NCI-H1930 (cell line): ENCODE data around the gene GPR142.

Experiments used
- DNase-seq, 2 experiments: peaks; one replicate each; lab custom pipeline; 2025; lab: John Stamatoyannopoulos, UW

Gene GPR142

GRCh38 chr17:74369665-74370490 lies 2.6 kb downstream of the GPR142 start:
- DNase-seq = no peak

- DNase-seq = no peak
These were observed 4.4 kb downstream of the GPR142 start for GRCh38 chr17:74371653-74372147.

GRCh38 chr17:74372426-74372825 lies 5.1 kb downstream of the GPR142 start:
- no peak for DNase-seq

- DNase-seq = no peak
These were observed 6.7 kb downstream of the GPR142 start for GRCh38 chr17:74373838-74374606.

DNA sequence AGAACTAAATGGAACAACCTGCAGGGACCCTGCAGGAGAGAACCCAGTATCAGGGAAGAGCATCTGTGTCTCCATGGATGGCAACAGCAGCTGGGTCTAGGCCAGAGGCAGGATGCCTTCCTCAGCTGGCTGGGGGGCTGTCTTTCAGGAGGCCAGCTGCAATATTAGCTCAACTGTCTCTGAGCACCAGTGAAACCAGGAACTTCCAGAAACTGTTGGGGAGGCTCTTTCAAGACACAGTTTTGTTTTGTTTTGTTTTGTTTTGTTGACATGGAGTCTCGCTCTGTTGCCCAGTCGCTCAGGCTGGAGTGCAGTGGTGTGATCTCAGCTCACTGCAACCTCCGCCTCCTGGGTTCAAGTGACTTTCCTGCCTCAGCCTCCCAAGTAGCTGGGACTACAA lies 7.6 kb downstream of the GPR142 start:
- DNase-seq = no peak

DNA sequence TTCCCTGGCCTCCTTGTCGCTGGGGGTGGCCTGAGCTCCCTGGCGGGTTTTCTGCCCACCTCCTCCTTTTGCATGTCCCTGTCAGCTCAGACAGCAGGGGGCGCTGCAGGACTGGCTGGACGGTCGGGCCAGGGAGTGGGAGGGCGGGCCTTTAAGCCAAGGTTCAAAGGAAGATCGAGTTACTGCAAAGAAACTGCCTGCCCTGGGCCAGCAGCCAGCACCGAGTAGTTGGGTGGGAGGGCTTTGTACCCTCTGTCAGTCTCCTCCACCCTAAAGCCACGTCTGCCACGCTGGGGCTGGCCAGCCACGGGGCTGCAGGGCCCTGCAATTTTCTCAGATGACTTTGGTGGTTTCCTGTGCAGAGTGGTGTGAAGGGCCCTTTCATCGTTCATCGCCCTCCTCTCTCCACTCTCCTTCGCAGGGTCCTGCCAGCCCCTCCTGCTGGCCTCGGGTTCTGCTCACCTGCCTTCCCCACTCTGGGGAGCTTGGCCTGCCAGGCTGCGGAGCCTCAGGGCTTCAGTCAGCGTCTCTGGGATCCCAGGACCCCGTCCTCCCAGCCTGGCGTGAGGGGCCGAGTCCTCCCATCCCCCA lies 12.3 kb downstream of the GPR142 start:
- peak; percentile 60 to 80 for DNase-seq

GRCh38 chr17:74380086-74380958 lies 13.0 kb downstream of the GPR142 start:
- no peak for DNase-seq

DNA sequence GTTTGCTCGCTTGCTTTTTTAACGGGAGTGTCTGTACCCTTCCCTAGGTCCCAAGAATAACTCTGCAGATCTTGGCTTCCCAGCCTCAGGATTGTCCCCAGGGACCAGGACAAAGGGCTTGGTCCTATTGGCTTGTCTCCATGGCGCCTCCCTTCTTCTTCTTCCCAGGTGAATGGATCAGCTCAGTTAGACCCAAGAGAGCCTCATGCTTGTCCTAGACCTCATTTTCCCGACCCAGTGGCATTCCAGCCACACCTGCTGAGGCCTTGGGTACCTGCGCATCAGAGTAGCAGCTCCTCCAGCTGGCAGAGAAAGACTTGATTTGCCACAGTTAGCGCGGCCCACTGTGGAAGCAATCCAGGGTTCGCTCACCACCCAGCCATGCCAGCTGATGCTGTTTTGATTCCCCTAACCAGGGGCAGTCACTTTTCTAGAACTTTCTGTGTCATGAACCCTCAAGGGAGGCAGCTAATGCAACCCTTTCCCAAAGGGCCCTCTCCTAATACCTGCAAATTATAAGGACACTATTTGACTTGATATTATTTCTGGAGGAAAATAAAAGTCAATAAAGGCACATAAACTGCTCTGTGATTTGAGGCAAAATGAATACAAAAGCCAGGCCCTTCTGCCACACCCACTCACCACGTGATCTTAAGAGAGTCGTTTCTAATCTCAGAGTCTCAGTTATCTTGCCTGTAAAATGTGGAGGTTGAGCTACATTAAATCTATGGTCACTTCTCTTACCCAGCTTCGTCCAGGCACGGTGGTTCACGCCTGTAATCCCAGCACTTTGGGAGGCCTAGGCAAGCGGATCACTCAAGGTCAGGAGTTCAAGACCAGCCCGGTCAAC lies 13.9 kb downstream of the GPR142 start:
- no peak for DNase-seq

DNA sequence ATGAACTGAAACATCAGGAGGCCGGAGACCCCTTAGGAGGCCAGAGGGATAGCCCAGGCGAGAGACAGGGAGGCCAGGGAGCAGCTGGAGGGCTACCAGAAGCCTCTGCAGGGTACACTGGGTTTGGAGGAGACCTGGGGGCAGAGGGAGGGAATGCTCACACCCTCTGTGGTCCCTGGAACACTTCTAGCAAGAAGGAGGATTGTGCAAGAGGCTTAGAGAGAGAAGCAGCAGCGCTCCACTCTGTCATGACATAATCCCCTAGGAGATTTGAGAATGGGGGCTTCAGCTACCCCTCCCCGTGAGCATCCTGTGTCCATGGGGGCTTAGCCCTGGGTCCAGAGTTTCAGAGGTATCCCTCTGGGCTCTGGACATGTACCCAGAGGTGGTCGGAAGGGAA lies 15.8 kb downstream of the GPR142 start:
- DNase-seq = no peak

DNA sequence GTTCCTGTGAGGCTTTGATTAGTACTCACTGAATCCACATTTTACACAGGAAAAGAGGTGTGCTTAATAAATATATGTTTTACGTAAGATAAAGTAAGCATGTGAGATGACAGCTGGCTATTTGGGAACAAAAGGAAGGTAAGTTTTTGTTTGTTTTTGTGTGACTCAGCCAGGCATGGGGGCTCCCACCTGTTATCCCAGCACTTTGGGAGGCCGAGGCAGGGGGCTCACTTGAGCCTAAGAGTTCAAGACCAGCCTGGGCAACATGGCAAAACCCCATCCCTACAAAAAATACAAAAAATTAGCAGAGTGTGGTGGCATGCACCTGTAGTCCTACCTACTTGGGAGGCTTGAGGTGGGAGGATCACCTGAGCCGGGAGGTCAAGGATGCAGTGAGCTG lies 17.9 kb downstream of the GPR142 start:
- no peak for DNase-seq

GRCh38 chr17:74386386-74386785 lies 19.1 kb downstream of the GPR142 start:
- DNase-seq = no peak

- DNase-seq = no peak
These were observed 20.3 kb downstream of the GPR142 start for GRCh38 chr17:74387365-74388218.

DNA sequence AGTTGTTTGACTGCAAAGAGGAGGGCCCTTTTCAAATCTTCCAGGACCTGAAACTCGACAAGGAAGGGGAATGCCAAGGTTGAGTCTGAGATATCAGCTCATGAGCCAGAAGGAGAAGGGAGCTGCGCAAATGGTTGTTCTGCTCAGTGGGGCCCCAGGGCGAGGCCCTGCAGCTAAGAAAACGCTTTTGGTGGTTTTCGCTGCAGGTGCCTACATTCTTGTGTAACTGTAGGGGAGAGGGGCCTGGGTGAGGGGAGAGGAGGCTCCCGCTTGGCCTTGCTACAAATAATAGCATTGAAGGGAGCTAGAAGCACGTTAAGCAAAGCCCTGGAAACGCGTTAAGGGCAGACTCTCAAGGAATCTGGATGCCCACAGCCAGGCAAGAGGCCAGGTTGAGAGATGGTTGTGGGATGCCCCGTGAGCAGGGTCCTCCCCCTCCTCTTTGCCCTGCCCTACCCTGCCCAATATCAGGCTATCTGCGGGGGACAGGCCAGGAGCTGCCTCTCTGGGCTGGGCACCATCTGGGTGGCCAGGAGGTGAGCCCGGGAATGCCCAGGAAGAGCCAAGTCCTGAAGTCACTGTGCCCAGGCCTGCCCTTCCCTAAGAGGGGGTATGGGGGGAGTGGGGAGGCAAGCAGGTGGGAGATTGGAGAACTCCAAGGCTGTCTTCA lies 21.9 kb downstream of the GPR142 start:
- no peak for DNase-seq

GRCh38 chr17:74389937-74390679 lies 22.8 kb downstream of the GPR142 start:
- no peak for DNase-seq

DNA sequence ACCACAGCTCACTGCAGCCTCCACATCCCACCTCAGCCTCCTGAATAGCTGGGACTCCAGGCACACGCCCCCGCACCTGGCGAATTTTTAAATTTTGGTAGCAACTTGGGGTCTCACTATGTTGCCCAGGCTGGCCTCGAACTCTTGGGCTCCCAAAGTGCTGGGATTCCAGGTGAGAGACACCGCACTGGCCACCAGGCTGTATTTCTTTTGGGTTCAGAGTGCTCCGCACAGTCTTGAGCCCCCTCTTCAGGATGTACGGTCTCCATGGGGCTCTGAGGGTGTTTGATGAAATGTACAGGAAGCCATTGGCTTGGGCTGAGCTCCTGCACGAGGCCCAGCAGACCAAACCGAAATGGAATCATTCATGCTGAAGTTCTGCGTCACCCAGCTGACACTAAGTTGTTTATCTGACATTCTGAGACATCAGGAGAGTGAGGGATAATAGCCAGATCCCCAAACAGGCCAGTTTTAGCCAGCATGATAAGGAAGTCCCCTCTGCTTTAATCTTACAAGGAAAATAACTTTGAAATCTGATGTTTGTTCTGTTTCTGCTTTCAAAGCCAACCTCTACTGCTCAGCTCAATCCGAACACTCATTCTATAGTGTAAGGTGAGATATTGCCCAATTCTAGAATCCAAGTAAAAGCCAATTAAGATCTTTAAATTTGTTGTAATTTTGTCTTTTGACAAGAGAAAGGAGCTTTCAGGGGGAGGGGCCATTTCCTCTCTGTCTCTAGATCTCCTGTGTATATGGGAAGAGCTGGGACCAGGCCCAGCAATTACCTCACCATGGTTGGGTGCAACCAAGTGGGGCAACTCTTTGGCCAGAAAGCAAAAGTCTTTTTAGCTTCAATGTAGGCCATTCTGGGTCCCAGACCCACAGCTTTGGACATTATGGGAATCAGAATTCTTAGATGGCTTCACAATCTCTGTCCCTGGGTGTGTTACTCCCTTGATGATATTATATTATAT lies 23.7 kb downstream of the GPR142 start:
- DNase-seq = no peak

- no peak for DNase-seq
These were observed 24.5 kb downstream of the GPR142 start for GRCh38 chr17:74391771-74392170.

DNA sequence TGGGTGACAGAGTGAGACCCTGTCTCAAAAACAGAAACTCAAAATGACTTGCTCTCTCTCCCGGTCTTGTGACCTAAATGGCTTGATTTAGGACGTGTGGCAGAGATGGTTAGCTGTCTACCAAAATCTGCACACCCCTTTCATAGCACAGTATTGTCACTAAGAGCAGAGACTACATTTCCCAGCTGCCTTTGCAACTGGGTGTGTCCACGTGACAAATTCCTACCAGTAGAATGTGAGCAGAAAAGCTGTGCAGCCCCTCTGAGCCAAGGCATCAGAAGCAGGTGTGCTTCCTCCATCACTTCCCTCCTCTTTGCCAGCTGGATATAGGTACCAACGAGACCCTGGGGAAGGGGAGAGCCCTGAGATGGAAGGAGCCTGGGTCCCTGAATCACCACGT lies 25.5 kb downstream of the GPR142 start:
- no peak for DNase-seq
